ENCODE data around the gene PCDHGC4. TPM values are rescaled to one million over a fixed set of nuclear protein-coding genes. Genes with fewer than 3 reads are reported as not detected.

PCDHGC4 gene
- total RNA-seq, 1 experiment from 2014 or later, result 0.57 TPM

GRCh38 chr5:141485321-141486055 lies 658 bp downstream of the PCDHGC4 start:
- intact Hi-C loops (cut with micrococcal nuclease; ENCODE audit: unreplicated experiment), result no loop called here
- Histone ChIP-seq H3K4me1 (ENCODE audit: control insufficient read depth, insufficient read depth, low read length) (no peaks in the 10 kb centered on the region; the same call in 1 of the 2 replicates), H3K27ac (ENCODE audit: low read length) (no peak overlapping the region), H3K9me3 (ENCODE audit: control insufficient read depth, insufficient read depth, low read depth, low read length) (no peaks in the 10 kb centered on the region), H3K36me3 (ENCODE audit: control insufficient read depth, insufficient read depth, low read length) (no peaks in the 10 kb centered on the region), H3K4me3 (ENCODE audit: low read depth in 2 of 2, low read length in 2 of 2) (no peak overlapping the region), H3K27me3 (ENCODE audit: control insufficient read depth, insufficient read depth, low read length) (no peaks in the 10 kb centered on the region)
- CTCF ChIA-PET, result no interaction called here
- TF ChIP-seq POLR2AphosphoS5 (IDR thresholded peaks at IDR 0.05; ENCODE audit: low read depth, low read length) (no peak), TCF7L2 (IDR thresholded peaks at IDR 0.05; ENCODE audit: low read depth, low read length) (no peak), SIN3A (IDR thresholded peaks at IDR 0.05; ENCODE audit: borderline replicate concordance, insufficient read depth, low read depth, low read length) (no peak)
- TF ChIP-seq, protein P1, sequence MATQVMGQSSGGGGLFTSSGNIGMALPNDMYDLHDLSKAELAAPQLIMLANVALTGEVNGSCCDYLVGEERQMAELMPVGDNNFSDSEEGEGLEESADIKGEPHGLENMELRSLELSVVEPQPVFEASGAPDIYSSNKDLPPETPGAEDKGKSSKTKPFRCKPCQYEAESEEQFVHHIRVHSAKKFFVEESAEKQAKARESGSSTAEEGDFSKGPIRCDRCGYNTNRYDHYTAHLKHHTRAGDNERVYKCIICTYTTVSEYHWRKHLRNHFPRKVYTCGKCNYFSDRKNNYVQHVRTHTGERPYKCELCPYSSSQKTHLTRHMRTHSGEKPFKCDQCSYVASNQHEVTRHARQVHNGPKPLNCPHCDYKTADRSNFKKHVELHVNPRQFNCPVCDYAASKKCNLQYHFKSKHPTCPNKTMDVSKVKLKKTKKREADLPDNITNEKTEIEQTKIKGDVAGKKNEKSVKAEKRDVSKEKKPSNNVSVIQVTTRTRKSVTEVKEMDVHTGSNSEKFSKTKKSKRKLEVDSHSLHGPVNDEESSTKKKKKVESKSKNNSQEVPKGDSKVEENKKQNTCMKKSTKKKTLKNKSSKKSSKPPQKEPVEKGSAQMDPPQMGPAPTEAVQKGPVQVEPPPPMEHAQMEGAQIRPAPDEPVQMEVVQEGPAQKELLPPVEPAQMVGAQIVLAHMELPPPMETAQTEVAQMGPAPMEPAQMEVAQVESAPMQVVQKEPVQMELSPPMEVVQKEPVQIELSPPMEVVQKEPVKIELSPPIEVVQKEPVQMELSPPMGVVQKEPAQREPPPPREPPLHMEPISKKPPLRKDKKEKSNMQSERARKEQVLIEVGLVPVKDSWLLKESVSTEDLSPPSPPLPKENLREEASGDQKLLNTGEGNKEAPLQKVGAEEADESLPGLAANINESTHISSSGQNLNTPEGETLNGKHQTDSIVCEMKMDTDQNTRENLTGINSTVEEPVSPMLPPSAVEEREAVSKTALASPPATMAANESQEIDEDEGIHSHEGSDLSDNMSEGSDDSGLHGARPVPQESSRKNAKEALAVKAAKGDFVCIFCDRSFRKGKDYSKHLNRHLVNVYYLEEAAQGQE (IDR thresholded peaks at IDR 0.05; ENCODE audit: insufficient read depth in 1 of 2, low read depth in 2 of 2, low read length in 1 of 2), result no peak
- no peak for DNase-seq (ENCODE audit: low read depth, low spot score)
- POLR2A ChIA-PET, result no interaction called here
- no TSS peak for BruUV-seq (replicated peaks)
- ATAC-seq, result no peak
- in situ Hi-C loops (cut with HindIII; ENCODE audit: low pct_unique_long_range_greater_than_20kb, low sequenced_read_pairs), result no loop called here

- ChIA-PET POLR2A (no interaction called here), CTCF (no interaction called here)
- DNase-seq (ENCODE audit: low read depth, low spot score) (no peak), ATAC-seq (no peak)
- Histone ChIP-seq H3K36me3 (ENCODE audit: control insufficient read depth, insufficient read depth, low read length) (no peaks in the 10 kb centered on the region), H3K9me3 (ENCODE audit: control insufficient read depth, insufficient read depth, low read depth, low read length) (no peaks in the 10 kb centered on the region), H3K27ac (ENCODE audit: low read length) (no peak overlapping the region), H3K27me3 (ENCODE audit: control insufficient read depth, insufficient read depth, low read length) (no peaks in the 10 kb centered on the region), H3K4me1 (ENCODE audit: control insufficient read depth, insufficient read depth, low read length) (no peaks in the 10 kb centered on the region; the same call in 1 of the 2 replicates), H3K4me3 (ENCODE audit: low read depth in 2 of 2, low read length in 2 of 2) (no peak overlapping the region)
- intact Hi-C loops (cut with micrococcal nuclease; ENCODE audit: unreplicated experiment) (no loop called here), in situ Hi-C loops (cut with HindIII; ENCODE audit: low pct_unique_long_range_greater_than_20kb, low sequenced_read_pairs) (no loop called here)
- no TSS peak for BruUV-seq (replicated peaks)
- TF ChIP-seq POLR2AphosphoS5 (IDR thresholded peaks at IDR 0.05; ENCODE audit: low read depth, low read length), result no peak
- no peak for TF ChIP-seq SIN3A (IDR thresholded peaks at IDR 0.05; ENCODE audit: borderline replicate concordance, insufficient read depth, low read depth, low read length)
- TF ChIP-seq, protein P1 (IDR thresholded peaks at IDR 0.05; ENCODE audit: insufficient read depth in 1 of 2, low read depth in 2 of 2, low read length in 1 of 2), result no peak
- TF ChIP-seq TCF7L2 (IDR thresholded peaks at IDR 0.05; ENCODE audit: low read depth, low read length), result no peak
Observed at GRCh38 chr5:141486091-141486490, 1.3 kb downstream of the PCDHGC4 start.
